ENCODE results near the gene MAP3K6.
"Not testable (repeated sequence)": the region's sequence is repeated elsewhere in the genome, so short reads cannot be mapped to it uniquely, and the experiment has no call there.

MAP3K6 gene, protein sequence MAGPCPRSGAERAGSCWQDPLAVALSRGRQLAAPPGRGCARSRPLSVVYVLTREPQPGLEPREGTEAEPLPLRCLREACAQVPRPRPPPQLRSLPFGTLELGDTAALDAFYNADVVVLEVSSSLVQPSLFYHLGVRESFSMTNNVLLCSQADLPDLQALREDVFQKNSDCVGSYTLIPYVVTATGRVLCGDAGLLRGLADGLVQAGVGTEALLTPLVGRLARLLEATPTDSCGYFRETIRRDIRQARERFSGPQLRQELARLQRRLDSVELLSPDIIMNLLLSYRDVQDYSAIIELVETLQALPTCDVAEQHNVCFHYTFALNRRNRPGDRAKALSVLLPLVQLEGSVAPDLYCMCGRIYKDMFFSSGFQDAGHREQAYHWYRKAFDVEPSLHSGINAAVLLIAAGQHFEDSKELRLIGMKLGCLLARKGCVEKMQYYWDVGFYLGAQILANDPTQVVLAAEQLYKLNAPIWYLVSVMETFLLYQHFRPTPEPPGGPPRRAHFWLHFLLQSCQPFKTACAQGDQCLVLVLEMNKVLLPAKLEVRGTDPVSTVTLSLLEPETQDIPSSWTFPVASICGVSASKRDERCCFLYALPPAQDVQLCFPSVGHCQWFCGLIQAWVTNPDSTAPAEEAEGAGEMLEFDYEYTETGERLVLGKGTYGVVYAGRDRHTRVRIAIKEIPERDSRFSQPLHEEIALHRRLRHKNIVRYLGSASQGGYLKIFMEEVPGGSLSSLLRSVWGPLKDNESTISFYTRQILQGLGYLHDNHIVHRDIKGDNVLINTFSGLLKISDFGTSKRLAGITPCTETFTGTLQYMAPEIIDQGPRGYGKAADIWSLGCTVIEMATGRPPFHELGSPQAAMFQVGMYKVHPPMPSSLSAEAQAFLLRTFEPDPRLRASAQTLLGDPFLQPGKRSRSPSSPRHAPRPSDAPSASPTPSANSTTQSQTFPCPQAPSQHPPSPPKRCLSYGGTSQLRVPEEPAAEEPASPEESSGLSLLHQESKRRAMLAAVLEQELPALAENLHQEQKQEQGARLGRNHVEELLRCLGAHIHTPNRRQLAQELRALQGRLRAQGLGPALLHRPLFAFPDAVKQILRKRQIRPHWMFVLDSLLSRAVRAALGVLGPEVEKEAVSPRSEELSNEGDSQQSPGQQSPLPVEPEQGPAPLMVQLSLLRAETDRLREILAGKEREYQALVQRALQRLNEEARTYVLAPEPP (N-terminal part only)

DNA sequence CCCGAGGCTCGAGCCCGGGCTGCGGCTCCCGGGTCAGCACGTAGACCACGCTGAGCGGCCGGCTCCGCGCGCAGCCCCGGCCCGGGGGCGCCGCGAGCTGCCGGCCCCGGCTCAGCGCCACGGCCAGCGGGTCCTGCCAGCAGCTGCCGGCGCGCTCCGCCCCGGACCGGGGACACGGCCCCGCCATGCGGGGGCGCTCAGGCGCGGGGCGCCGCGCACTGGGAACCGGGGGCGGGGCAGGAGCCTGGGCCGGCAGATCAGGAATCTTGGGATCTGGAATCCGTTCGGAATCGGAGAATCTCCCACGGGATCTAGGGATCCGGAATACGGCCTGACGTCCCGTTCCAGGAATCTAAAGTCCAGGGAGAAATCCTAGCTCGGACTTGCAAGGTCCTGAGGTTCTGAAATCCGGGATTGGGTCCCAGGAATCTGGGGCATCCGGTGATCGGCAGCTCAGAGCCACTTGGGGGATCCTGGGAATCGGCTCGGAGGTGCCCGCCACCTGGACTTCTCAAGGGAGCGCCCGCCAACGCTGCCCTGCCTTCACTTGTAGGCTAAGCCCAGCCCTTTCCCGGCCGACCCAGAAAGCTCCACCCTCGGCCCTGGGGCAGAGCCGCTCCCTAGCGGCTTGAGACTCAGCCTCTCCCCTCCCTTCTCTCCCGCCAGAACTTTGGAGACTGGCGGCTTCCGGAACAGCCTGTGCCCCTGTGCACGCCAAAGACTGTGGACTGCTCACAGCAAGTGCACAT lies at the start of gene MAP3K6:
Gene MAP3K6 (minus strand): TSS at position 551 of the 749 bp plus-strand sequence. CDS start 364 bp downstream, at position 187.
- no peak for DNase-seq (ENCODE audit: low read depth)

GRCh38 chr1:27414091-27414490 lies 47.3 kb upstream of the MAP3K6 start:
- DNase-seq (ENCODE audit: low read depth): no peak

GRCh38 chr1:27413004-27413403 lies 46.2 kb upstream of the MAP3K6 start:
- no peak for DNase-seq (ENCODE audit: low read depth)

DNA sequence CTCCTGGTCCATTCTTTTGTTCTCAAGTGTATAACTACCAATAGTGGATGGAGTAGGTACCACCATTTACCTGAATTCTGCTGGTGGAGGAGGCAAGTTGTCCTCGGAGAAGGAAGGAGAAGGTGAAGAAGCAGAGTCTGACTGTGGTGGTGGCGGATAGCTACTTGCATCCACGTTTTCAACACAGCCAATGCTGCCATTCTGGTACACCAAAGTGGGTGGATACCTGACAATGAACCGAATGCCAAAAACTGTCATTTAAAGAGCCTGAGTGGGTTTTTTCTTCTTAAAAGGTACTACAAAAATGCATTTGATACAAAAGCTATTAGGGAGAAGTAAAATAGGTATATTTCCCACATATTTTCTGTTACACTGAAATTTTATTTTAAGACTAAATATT lies 45.7 kb upstream of the MAP3K6 start:
- DNase-seq (ENCODE audit: low read depth): no peak

DNA sequence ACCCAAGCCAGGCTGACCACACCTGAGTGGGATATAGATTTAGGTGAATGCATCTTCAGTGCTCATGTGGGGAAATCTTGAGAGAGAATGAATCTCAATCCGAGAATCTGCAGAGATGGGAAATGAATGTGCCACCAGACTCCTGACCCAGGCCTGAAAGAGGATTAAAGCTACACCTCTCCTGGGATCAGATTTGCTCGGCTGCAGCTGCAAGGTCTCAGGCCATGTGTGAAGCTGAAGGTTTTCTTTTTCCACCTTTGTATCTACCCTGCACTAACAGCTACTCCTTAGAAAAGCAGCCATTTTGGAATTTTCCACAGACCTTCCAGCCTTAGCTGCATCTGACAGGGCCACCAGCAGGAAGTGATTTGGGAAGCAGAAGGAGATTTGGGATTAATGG lies 43.9 kb upstream of the MAP3K6 start:
- no peak for DNase-seq (ENCODE audit: low read depth)

GRCh38 chr1:27409669-27410068 lies 42.9 kb upstream of the MAP3K6 start:
- DNase-seq (ENCODE audit: low read depth): no peak

- no peak for DNase-seq (ENCODE audit: low read depth)
These were observed 41.4 kb upstream of the MAP3K6 start for GRCh38 chr1:27408151-27408550.

GRCh38 chr1:27406791-27407190 lies 40.0 kb upstream of the MAP3K6 start:
- DNase-seq (ENCODE audit: low read depth): not testable (repeated sequence)

DNA sequence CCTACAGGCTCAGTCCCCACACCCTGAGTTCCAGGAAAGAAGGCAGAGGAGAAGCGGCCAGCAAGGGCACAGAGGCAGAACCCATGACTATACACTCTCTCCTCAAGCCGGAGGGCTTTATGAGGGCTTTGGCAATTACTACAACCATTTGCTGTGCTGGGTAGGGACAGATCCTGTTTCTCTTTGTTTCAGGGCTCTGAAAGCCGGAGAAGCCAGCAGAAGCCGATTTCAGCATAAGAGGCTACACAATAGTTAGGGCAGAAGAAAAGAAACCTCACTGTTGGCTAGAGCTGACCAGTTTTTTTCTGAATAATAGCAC lies 39.6 kb upstream of the MAP3K6 start:
- no peak for DNase-seq (ENCODE audit: low read depth)

DNA sequence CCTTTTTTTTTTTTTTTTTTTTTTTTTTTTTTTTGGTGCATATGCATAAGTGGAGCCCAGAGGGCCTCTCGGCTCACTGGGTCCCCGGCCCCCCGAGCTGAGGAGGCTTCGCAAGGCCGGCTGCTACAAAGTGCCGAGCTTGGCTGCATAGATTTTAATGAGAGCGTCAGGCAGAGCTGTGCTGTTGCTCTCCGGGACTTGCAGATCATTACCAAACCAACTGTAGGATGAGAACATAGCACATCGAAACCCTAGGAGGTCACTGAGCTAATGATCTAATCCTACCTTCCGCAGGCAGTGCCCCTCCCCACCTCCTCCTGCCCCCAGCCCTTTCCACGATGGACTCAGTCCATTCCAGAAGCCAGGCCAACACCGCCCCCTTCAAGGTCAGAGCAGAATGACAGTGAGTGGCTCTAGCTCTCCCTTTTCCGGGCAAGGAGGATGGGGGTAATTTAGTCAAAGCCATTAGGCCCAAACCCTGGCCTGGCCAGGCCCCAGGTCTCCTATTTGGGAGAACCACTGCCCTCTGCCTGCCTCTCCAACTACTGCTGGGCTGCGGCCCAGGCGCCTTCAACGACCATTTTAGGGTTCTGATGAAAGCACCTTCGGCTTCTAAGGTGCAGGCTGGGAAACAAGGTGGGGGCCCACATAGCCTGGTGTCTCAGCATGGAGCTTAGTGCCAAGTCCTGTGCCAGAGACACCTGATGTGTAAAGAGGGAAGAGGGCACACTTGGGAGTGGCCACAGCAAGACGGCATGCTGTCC lies 39.0 kb upstream of the MAP3K6 start:
- not testable (repeated sequence) for DNase-seq (ENCODE audit: low read depth)

- no peak for DNase-seq (ENCODE audit: low read depth)
These were observed 38.3 kb upstream of the MAP3K6 start for GRCh38 chr1:27405074-27405473.

DNA sequence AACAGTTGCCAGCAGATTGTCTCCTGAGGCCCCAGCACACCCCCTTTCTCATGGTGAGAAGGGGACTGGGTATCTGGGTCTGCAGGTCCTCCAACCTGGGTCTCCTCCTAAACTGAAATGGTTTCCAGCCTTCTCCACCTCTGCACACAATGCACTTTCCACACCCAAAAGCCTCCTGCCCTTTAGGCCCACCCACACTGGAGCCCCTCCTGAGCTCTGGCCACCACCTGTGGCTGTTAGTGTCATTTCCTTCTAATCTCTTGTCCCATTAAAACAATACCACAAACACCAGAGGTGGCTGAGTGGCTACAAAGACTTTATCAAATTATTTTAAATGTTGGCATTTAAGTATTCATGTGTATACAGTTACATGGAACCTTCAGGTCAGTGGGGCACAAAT lies 37.2 kb upstream of the MAP3K6 start:
- DNase-seq (ENCODE audit: low read depth): no peak

DNA sequence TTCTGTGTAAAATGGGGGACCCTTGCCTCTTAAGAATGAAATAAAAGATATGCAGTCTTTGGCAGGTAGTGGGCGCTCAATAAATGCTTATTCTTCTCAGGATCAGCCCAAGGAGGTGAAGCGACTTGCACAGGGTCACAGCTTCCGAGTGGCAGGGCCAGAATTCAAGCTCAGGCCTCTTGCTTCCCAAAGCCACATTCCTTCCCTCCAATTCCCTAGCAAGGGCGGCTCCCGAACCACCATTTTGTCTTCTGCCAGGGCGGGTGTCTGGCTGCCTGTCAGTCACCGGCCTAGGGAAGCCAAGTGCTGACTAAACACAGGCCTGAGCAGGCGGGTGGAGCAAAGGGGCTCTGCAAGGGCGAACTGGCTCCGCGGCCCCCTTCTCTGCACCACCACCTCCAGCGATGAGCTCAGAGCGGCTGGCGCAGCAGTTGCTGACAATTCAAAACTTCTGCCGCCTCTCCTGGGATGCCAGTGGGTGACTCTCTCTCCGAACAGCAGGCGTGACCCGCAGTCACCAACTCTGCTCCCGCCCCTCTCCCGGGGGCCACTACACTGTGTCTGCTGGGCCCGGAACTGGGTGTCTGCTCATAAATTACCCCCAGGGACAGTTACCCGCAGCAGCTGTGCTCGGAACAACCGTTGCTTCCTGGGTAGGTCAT lies 36.4 kb upstream of the MAP3K6 start:
- DNase-seq (ENCODE audit: low read depth): no peak

GRCh38 chr1:27402349-27402754 lies 35.6 kb upstream of the MAP3K6 start:
- no peak for DNase-seq (ENCODE audit: low read depth)

DNA sequence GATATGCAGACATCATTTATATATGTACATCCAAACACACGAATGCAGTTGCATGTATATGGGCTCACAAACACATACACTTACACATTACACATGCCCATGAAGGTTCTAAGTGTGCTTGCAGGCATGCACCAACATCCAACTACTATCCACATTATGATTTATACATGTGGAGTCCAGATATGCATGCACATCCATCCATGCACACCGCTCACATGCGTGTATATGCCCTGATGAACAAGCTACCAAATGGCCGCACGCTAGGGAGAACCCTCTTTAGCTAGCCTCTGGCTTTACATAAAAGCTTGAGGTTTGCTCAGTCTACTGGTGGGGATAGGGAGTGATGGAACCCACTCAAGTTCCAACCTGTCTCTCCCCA lies 34.2 kb upstream of the MAP3K6 start:
- DNase-seq (ENCODE audit: low read depth): no peak

- DNase-seq (ENCODE audit: low read depth): no peak
These were observed 33.6 kb upstream of the MAP3K6 start for GRCh38 chr1:27400082-27400962.

DNA sequence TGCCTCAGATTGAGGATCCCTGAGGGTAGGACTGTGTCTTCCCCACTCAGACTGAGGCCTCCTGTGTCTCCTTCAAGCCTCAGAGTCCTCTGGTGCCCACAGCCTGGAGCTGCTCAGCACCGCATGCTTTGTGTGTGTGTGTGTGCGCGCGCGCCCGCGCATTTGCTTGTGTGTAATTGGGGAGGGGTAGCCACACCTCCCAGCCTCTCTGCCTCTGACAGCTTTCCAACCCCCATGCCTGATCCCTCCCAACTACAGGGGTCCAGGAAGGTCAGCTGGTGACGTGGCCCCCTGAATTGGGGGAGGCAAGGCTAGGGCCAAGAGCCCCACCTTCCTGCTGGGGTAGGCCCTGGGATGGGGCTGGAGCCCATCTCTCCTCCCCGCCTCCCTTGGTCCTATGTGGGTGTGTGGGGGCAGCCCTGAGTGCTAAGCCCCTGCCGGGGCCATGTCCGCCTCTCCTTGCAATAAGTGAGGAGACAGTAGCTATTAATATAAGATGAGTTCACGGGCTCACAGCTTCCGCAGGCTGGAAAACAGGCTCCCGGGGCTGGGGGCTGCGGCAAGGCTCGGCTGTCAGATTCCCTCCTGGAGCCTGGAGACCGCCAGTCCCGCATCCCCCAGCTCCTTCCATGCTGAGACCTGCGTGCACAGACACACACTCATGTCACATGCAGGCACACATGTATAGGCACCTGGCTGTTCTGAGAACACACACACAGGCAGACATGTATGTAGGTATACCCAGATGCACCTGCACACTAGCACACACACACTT lies 32.7 kb upstream of the MAP3K6 start:
- DNase-seq (ENCODE audit: low read depth): no peak

GRCh38 chr1:27398405-27399149 lies 31.8 kb upstream of the MAP3K6 start:
- DNase-seq (ENCODE audit: low read depth): no peak
